ENCODE measurements around the gene IFI35.

- TF ChIP-seq REST (tag by site-specific recombination; IDR thresholded peaks at IDR 0.05): no peak
- TF ChIP-seq YY1 (tag by site-specific recombination; IDR thresholded peaks at IDR 0.05): no peak
- TF ChIP-seq ZFHX2 (tag by site-specific recombination; conservative IDR thresholded peaks at IDR 0.05): no peak
- no peak for TF ChIP-seq ZBTB26 (tag by site-specific recombination; optimal IDR thresholded peaks at IDR 0.05)
- no peak for TF ChIP-seq ZNF785 (tag by site-specific recombination; IDR thresholded peaks at IDR 0.05)
- TF ChIP-seq ZNF639 (tag by site-specific recombination; IDR thresholded peaks at IDR 0.05): peak; percentile 73
- TF ChIP-seq CTCF (tag by site-specific recombination; IDR thresholded peaks at IDR 0.05): no peak
- TF ChIP-seq ZNF398 (tag by site-specific recombination; IDR thresholded peaks at IDR 0.05): peak; percentile 66; the same call in 1 of the 2 replicates
- TF ChIP-seq KLF17 (tag by site-specific recombination; IDR thresholded peaks at IDR 0.05): no peak
- TF ChIP-seq GLI4 (tag by site-specific recombination; IDR thresholded peaks at IDR 0.05): no peak
- TF ChIP-seq ZNF148 (tag by site-specific recombination; IDR thresholded peaks at IDR 0.05; ENCODE audit: borderline replicate concordance): no peak
These were observed 37.5 kb upstream of the IFI35 start for GRCh38 chr17:42969001-42969581.

Data from HEK293 (cell line).